A549 (cell line): Measurements from ENCODE around the gene SPATA31E1. TPM values are rescaled to one million over a fixed set of nuclear protein-coding genes. Genes with fewer than 3 reads are reported as not detected.
A peak's percentile ranks its signal among the peaks of the same experiment; 100 is the strongest.

ENCODE experiments used
- ATAC-seq, 2 experiments: fragments of 200-7000 bp in 1 of 2; fragments of >200 bp in 1 of 2; cut with Nextera tagmentation in 1 of 2; cut with Tn5 transposase in 1 of 2; 3 replicates each; pipeline versions ENCODE4 v1.8.0 to v1.9.1; 2018 to 2020; ENCODE audit warnings: mild to moderate bottlenecking in 1 of 2, moderate library complexity in 1 of 2
- CTCF ChIA-PET: fragments of 300-600 bp; sonication (Branson Sonifier 250); formaldehyde crosslinking; extraction: SDS; loops from one replicate; lab custom pipeline; 2021; ENCODE audit warnings: antibody characterized with exemption, inconsistent platforms; lab: Yijun Ruan, JAX
- POLR2A ChIA-PET: fragments of 350-600 bp; formaldehyde crosslinking; extraction: SDS; loops from one replicate; lab custom pipeline; 2021; ENCODE audit warnings: antibody characterized with exemption, inconsistent platforms; lab: Yijun Ruan, JAX
- DNase-seq, 2 experiments: peaks; one replicate each; pipeline versions ENCODE4 v3.0.0 to v3.0.0-alpha.2; 2011 to 2016; ENCODE audit warnings: low read depth in 1 of 2, low spot score in 1 of 2
- FAIRE-seq: peaks from 2 replicates; lab custom pipeline; 2011; peaks lifted over from hg19 to GRCh38; lab: Jason Lieb, UNC
- H3K27ac ChIP-seq, 2 experiments: fragments of >200 bp; sonication (Bioruptor Twin); formaldehyde crosslinking; 3 replicates each; pipeline ENCODE4 v1.5.1; 2016 to 2017
- H3K4me1 ChIP-seq: fragments of >200 bp; sonication (Bioruptor Twin); formaldehyde crosslinking; 3 replicates; pipeline ENCODE4 v1.6.1; 2016
- H3K4me2 ChIP-seq: fragments of >200 bp; sonication (Bioruptor Twin); formaldehyde crosslinking; 3 replicates; pipeline ENCODE4 v1.6.1; 2016
- H3K4me3 ChIP-seq: fragments of >200 bp; sonication (Bioruptor Twin); formaldehyde crosslinking; 3 replicates; pipeline ENCODE4 v1.5.1; 2016
- H3K9me3 ChIP-seq: fragments of >200 bp; sonication (Bioruptor Twin); formaldehyde crosslinking; 3 replicates; pipeline ENCODE4 v1.6.1; 2016
- ATOH8 ChIP-seq: fragments of 250-450 bp; sonication (Bioruptor Pico); IDR thresholded peaks from 2 replicates; pipeline ENCODE4 v1.5.0; 2020; ENCODE audit warnings: low read depth, mild to moderate bottlenecking, moderate library complexity
- CBX2 ChIP-seq: fragments of 200-600 bp; sonication (generic); IDR thresholded peaks from 2 replicates; pipeline ENCODE4 v1.6.1; 2016; ENCODE audit warnings: low read depth, mild to moderate bottlenecking, borderline replicate concordance
- CEBPB ChIP-seq, 2 experiments: fragments of >200 bp in 1 of 2; sonication (Bioruptor Twin) in 1 of 2; formaldehyde crosslinking in 1 of 2; IDR thresholded peaks; 2 replicates each; pipeline ENCODE4 v1.6.1; 2012 to 2016
- CHD4 ChIP-seq: fragments of 200-600 bp; sonication (generic); IDR thresholded peaks from 2 replicates; pipeline ENCODE4 v1.6.1; 2016; ENCODE audit warnings: antibody characterized with exemption, mild to moderate bottlenecking, borderline replicate concordance
- EP300 ChIP-seq, 2 experiments: fragments of >200 bp; sonication (Bioruptor Twin); formaldehyde crosslinking; IDR thresholded peaks; 2 replicates in 1 of 2; 3 replicates in 1 of 2; pipeline ENCODE4 v1.6.1; 2016 to 2017
- HES2 ChIP-seq: fragments of >200 bp; sonication (Bioruptor Twin); formaldehyde crosslinking; IDR thresholded peaks from 2 replicates; pipeline ENCODE4 v1.6.1; 2016
- HEYL ChIP-seq: fragments of 250-450 bp; sonication (Bioruptor Pico); IDR thresholded peaks from 2 replicates; pipeline ENCODE4 v1.8.0; 2021; ENCODE audit warnings: mild to moderate bottlenecking, moderate library complexity
- HOXA7 ChIP-seq: fragments of 250-450 bp; sonication (Bioruptor Pico); IDR thresholded peaks from 2 replicates; pipeline ENCODE4 v1.5.0; 2020; ENCODE audit warnings: mild to moderate bottlenecking, moderate library complexity
- MAFK ChIP-seq: fragments of 450-650 bp; IDR thresholded peaks from 2 replicates; pipeline ENCODE4 v1.6.1; 2014; ENCODE audit not compliant: partially characterized antibody
- MAX ChIP-seq: IDR thresholded peaks from 2 replicates; pipeline ENCODE4 v1.6.1; 2012
- NPAS2 ChIP-seq: fragments of 250-450 bp; sonication (Bioruptor Pico); IDR thresholded peaks from 2 replicates; pipeline ENCODE4 v1.8.0; 2022; ENCODE audit warnings: mild to moderate bottlenecking, moderate library complexity, borderline replicate concordance
- PBX3 ChIP-seq: IDR thresholded peaks from 2 replicates; pipeline ENCODE4 v1.6.1; 2012
- POLR2A ChIP-seq: IDR thresholded peaks from 2 replicates; pipeline ENCODE4 v1.6.1; 2012; ENCODE audit warnings: mild to moderate bottlenecking, low read length
- RAD21 ChIP-seq, 2 experiments: fragments of >200 bp in 1 of 2; sonication (Bioruptor Twin) in 1 of 2; formaldehyde crosslinking in 1 of 2; IDR thresholded peaks in 1 of 2; conservative IDR thresholded peaks in 1 of 2; 2 replicates in 1 of 2; 3 replicates in 1 of 2; pipeline ENCODE4 v1.6.1; 2012 to 2018; ENCODE audit warnings: inconsistent platforms in 1 of 2
- RARB ChIP-seq: fragments of 250-450 bp; sonication (Bioruptor Pico); IDR thresholded peaks from 2 replicates; pipeline ENCODE4 v1.8.0; 2021; ENCODE audit warnings: mild to moderate bottlenecking, moderate library complexity
- RFX5 ChIP-seq: fragments of 450-650 bp; IDR thresholded peaks from 2 replicates; pipeline ENCODE4 v1.7.1; 2014; ENCODE audit warnings: antibody characterized with exemption, mild to moderate bottlenecking, moderate library complexity
- SMC3 ChIP-seq: fragments of >200 bp; sonication (Bioruptor Twin); formaldehyde crosslinking; IDR thresholded peaks from 3 replicates; pipeline ENCODE4 v1.6.1; 2018; ENCODE audit warnings: inconsistent platforms
- TFCP2L1 ChIP-seq: fragments of 250-450 bp; sonication (Bioruptor Pico); IDR thresholded peaks from 2 replicates; pipeline ENCODE4 v1.5.0; 2021; ENCODE audit warnings: mild to moderate bottlenecking
- ZFP36 ChIP-seq: fragments of 450-650 bp; IDR thresholded peaks from 2 replicates; pipeline ENCODE4 v1.6.1; 2014; ENCODE audit warnings: borderline replicate concordance; ENCODE audit not compliant: partially characterized antibody
- ZSCAN20 ChIP-seq: fragments of 250-450 bp; sonication (Bioruptor Pico); IDR thresholded peaks from 2 replicates; pipeline ENCODE4 v1.8.0; 2022; ENCODE audit warnings: mild to moderate bottlenecking, moderate library complexity
- whole genome bisulfite sequencing: methylation state at CpG from one replicate; pipeline ENCODE4 v1.1.6; 2017; ENCODE audit errors: missing lambda C conversion rate; 5-methylcytosine and 5-hydroxymethylcytosine counted together
- polyA plus RNA-seq, 4 experiments: library from polyadenylated mRNA; depleted of rRNA in 3 of 4; stranded (reverse); fragments of >200 nt; fragmentation: RNase III in 1 of 4; extraction: RNeasy Plus Mini Kit Qiagen cat#74134 plus additional on column Dnase treatment in 1 of 4; gene quantifications; 2 replicates in 3 of 4; 3 replicates in 1 of 4; pipeline ENCODE4 v1.2.3, GENCODE V29; 2011 to 2017

Gene SPATA31E1
- polyA plus RNA-seq, 2 of the 4 experiments (the other 2 are of a cell fraction): not detected

GRCh38 chr9:87890837-87891236 is 8.2 kb downstream of the SPATA31E1 start:
- POLR2A ChIA-PET: no interaction called here
- no peak for TF ChIP-seq CBX2
- TF ChIP-seq EP300 (IDR thresholded peaks at IDR 0.05): no peak
- TF ChIP-seq HEYL (CRISPR knock-in tag): no peak
- TF ChIP-seq RFX5: no peak
- CTCF ChIA-PET: no interaction called here
- no peak; a peak in 1 of 6 replicates for ATAC-seq
- no peak for DNase-seq
- Histone ChIP-seq H3K4me1 (no peaks in the 10 kb centered on the region), H3K4me2 (no peak overlapping the region), H3K4me3 (no peak overlapping the region), H3K9me3 (no peaks in the 10 kb centered on the region), H3K27ac (no peak overlapping the region)
- no peak for FAIRE-seq
- WGBS: 89% methylated on average over 10 of the region's 10 CpGs

- H3K4me1 ChIP-seq: no peaks in the 10 kb centered on the region
- TF ChIP-seq SMC3 (no peak), POLR2A (no peak), RARB (CRISPR knock-in tag) (no peak), NPAS2 (no peak), HEYL (CRISPR knock-in tag) (no peak), CHD4 (no peak), TFCP2L1 (CRISPR knock-in tag) (no peak), ATOH8 (CRISPR knock-in tag) (no peak), CEBPB (IDR thresholded peaks at IDR 0.05) (peak in 1 of 2 experiments; percentile 50; a peak in 1 of 4 replicates)
- TF ChIP-seq, all 56 proteins: peak for 1
- Histone ChIP-seq H3K4me3 (no peak overlapping the region), H3K9me3 (no peaks in the 10 kb centered on the region), H3K4me2 (no peak overlapping the region), H3K27ac (no peak overlapping the region)
- DNase-seq (no peak), FAIRE-seq (no peak), ATAC-seq (no peak)
- ChIA-PET CTCF (no interaction called here), POLR2A (no interaction called here)
- WGBS: 92% methylated on average over 6 of the region's 6 CpGs
These were observed 9.1 kb downstream of the SPATA31E1 start for GRCh38 chr9:87891754-87892153.

- POLR2A ChIA-PET: no interaction called here
These were observed 10.3 kb downstream of the SPATA31E1 start for GRCh38 chr9:87892956-87893355.

GRCh38 chr9:87894998-87895625 is 12.4 kb downstream of the SPATA31E1 start:
- ATAC-seq (no peak), DNase-seq (no peak), FAIRE-seq (no peak)
- Histone ChIP-seq H3K9me3 (no peaks in the 10 kb centered on the region), H3K4me2 (no peak overlapping the region), H3K4me3 (no peak overlapping the region), H3K4me1 (no peaks in the 10 kb centered on the region), H3K27ac (no peak overlapping the region)
- TF ChIP-seq HEYL (CRISPR knock-in tag) (no peak), POLR2A (no peak), MAX (no peak), NPAS2 (no peak), HES2 (no peak), ZSCAN20 (CRISPR knock-in tag) (no peak), ZFP36 (no peak), PBX3 (no peak), HOXA7 (CRISPR knock-in tag) (no peak)
- POLR2A ChIA-PET: no interaction called here
- CTCF ChIA-PET: interaction anchor here (0.8 to 1.6 kb wide), 2 partner anchors 12 to 29 kb away, joined by 3 to 4 read pairs; partner anchors contain the start of gene SPATA31E1
- WGBS: 71% methylated on average over 4 of the region's 4 CpGs

More at GRCh38 chr9:87892956-87893355, 10.3 kb downstream of the SPATA31E1 start:
- Histone ChIP-seq H3K4me3 (no peak overlapping the region), H3K27ac (no peak overlapping the region), H3K4me2 (no peak overlapping the region), H3K9me3 (no peaks in the 10 kb centered on the region), H3K4me1 (no peaks in the 10 kb centered on the region)
- CTCF ChIA-PET: interaction anchor here (1.0 kb wide), 1 partner anchor 9 kb away, joined by 3 read pairs; no protein-coding TSS in a partner anchor
- peak; percentile 12 for TF ChIP-seq MAFK
- no peak for TF ChIP-seq RAD21 (conservative IDR thresholded peaks at IDR 0.05 in 1 of 2, IDR thresholded peaks at IDR 0.05 in 1 of 2)
- TF ChIP-seq ZFP36: no peak
- 77% methylated on average over 4 of the region's 4 CpGs for WGBS
- ATAC-seq (no peak), DNase-seq (no peak), FAIRE-seq (no peak)
